Measurements from ENCODE around the gene CENPN. TPM values are rescaled to one million over a fixed set of nuclear protein-coding genes. Genes with fewer than 3 reads are reported as not detected.

CENPN gene
- total RNA-seq, 3 donors from 2014 or later (not counting 1 experiment from before 2014, with no cell fraction given): 6.6 to 11.6 (median 9.0) TPM

- DNase-seq (peak; percentile 96), ATAC-seq (peak; percentile 85 to 93 (median 87))
- peaks cover 13% of the 10 kb centered on the region for H3K4me1 ChIP-seq (ENCODE audit: control insufficient read depth, insufficient read depth, low read length)
- TF ChIP-seq CTCF (IDR thresholded peaks at IDR 0.05): no peak
- intact Hi-C loops (cut with micrococcal nuclease): loop anchor here (1.0 kb wide), 3 partner anchors 20 to 69 kb away; partner anchors contain the start of genes CENPN and GCSH
- H3K36me3 ChIP-seq (ENCODE audit: control insufficient read depth, insufficient read depth, low read length): no peaks in the 10 kb centered on the region
- H3K27ac Mint-ChIP-seq: no peak overlapping the region
- H3K27me3 ChIP-seq (ENCODE audit: control insufficient read depth, insufficient read depth, low read length): no peaks in the 10 kb centered on the region
- H3K4me1 Mint-ChIP-seq: no peaks in the 10 kb centered on the region
- H3K27ac ChIP-seq (ENCODE audit: low read length): peak overlapping the region; percentile 99
- H3K27me3 Mint-ChIP-seq (ENCODE audit: low read depth in 2 of 2): peaks cover 5 to 21% of the 10 kb centered on the region in 2 donors
- no peak overlapping the region for H3K4me3 Mint-ChIP-seq
- H3K4me3 ChIP-seq (ENCODE audit: low read length): peak overlapping the region; percentile 65
- whole genome bisulfite sequencing (ENCODE audit: insufficient coverage): under 1% methylated on average over 27 of the region's 27 CpGs
- no peaks in the 10 kb centered on the region for H3K36me3 Mint-ChIP-seq
- H3K9me3 Mint-ChIP-seq: no peaks in the 10 kb centered on the region
- H3K9me3 ChIP-seq (ENCODE audit: control insufficient read depth, insufficient read depth, low read length): no peaks in the 10 kb centered on the region
Observed at GRCh38 chr16:81076566-81077075, 69.6 kb downstream of the CENPN start.

GRCh38 chr16:81077076-81077940, 70.3 kb downstream of the CENPN start, which contains the start of gene C16orf46:
C16orf46 (minus strand) TSS chr16:81077238; CDS start chr16:81063955, 13,283 bp downstream.
- Mint-ChIP-seq H3K27ac (no peak within 1 kb of the TSS), H3K9me3 (no peaks in the 10 kb centered on the region), H3K36me3 (no peaks in the 10 kb centered on the region), H3K4me1 (no peaks in the 10 kb centered on the region), H3K4me3 (peak within 1 kb of the TSS; percentile 6), H3K27me3 (ENCODE audit: low read depth in 2 of 2) (peaks cover 5 to 18% of the 10 kb centered on the region in 2 donors)
- Histone ChIP-seq H3K27ac (ENCODE audit: low read length) (peak within 1 kb of the TSS; percentile 99), H3K4me3 (ENCODE audit: low read length) (peak within 1 kb of the TSS; percentile 65), H3K9me3 (ENCODE audit: control insufficient read depth, insufficient read depth, low read length) (no peaks in the 10 kb centered on the region), H3K4me1 (ENCODE audit: control insufficient read depth, insufficient read depth, low read length) (peaks cover 13% of the 10 kb centered on the region), H3K36me3 (ENCODE audit: control insufficient read depth, insufficient read depth, low read length) (no peaks in the 10 kb centered on the region), H3K27me3 (ENCODE audit: control insufficient read depth, insufficient read depth, low read length) (no peaks in the 10 kb centered on the region)
- intact Hi-C loops (cut with micrococcal nuclease): no loop called here
- DNase-seq (peak; percentile 96 to 99), ATAC-seq (peak; percentile 75 to 89 (median 79))
- WGBS (ENCODE audit: insufficient coverage): 11% methylated on average over 59 of the region's 59 CpGs
- no peak for TF ChIP-seq CTCF (IDR thresholded peaks at IDR 0.05)

GRCh38 chr16:81080233-81080632, 73.2 kb downstream of the CENPN start:
- ATAC-seq: no peak
- Mint-ChIP-seq H3K9me3 (no peaks in the 10 kb centered on the region), H3K36me3 (no peaks in the 10 kb centered on the region), H3K4me3 (peak overlapping the region; percentile 9), H3K27ac (no peak overlapping the region), H3K4me1 (no peaks in the 10 kb centered on the region), H3K27me3 (ENCODE audit: low read depth in 2 of 2) (no peaks in the 10 kb centered on the region)
- H3K4me1 ChIP-seq (ENCODE audit: control insufficient read depth, insufficient read depth, low read length): peaks cover 13% of the 10 kb centered on the region
- no peak for DNase-seq
- H3K9me3 ChIP-seq (ENCODE audit: control insufficient read depth, insufficient read depth, low read length): no peaks in the 10 kb centered on the region
- H3K27me3 ChIP-seq (ENCODE audit: control insufficient read depth, insufficient read depth, low read length): no peaks in the 10 kb centered on the region
- 89% methylated on average over 1 of the region's 1 CpG for WGBS (ENCODE audit: insufficient coverage)
- no peak overlapping the region for H3K27ac ChIP-seq (ENCODE audit: low read length)
- intact Hi-C loops (cut with micrococcal nuclease): no loop called here
- TF ChIP-seq CTCF (IDR thresholded peaks at IDR 0.05): no peak
- no peak overlapping the region for H3K4me3 ChIP-seq (ENCODE audit: low read length)
- H3K36me3 ChIP-seq (ENCODE audit: control insufficient read depth, insufficient read depth, low read length): no peaks in the 10 kb centered on the region
